Right atrium auricular region (tissue), 2 donors: ENCODE data around the gene SLC6A9. TPM values are rescaled to one million over a fixed set of nuclear protein-coding genes. Genes with fewer than 3 reads are reported as not detected.

Experiments used
- DNase-seq: peaks from one replicate; pipeline ENCODE4 v3.0.0-alpha.2; 2019; ENCODE audit warnings: low spot score
- H3K27ac ChIP-seq, 2 donors: fragments of 200-600 bp; sonication (generic); 1 replicate in 1 of 2; 2 replicates in 1 of 2; pipeline ENCODE4 v1.5.1; 2016 to 2019
- H3K27me3 ChIP-seq, 2 donors: fragments of 200-600 bp; sonication (generic); one replicate each; pipeline versions ENCODE4 v1.5.1 to v1.6.0; 2017 to 2019
- H3K36me3 ChIP-seq: fragments of 200-600 bp; sonication (generic); one replicate; pipeline ENCODE4 v1.5.1; 2016
- H3K4me1 ChIP-seq, 2 donors: fragments of 200-600 bp; sonication (generic); one replicate each; pipeline versions ENCODE4 v1.5.1 to v1.6.0; 2017 to 2019
- H3K4me3 ChIP-seq, 2 donors: fragments of 200-600 bp; sonication (generic); 1 replicate in 1 of 2; 2 replicates in 1 of 2; pipeline ENCODE4 v1.5.1; 2017 to 2019; ENCODE audit warnings: mild to moderate bottlenecking in 1 of 2, moderate library complexity in 1 of 2
- H3K9me3 ChIP-seq, 2 donors: fragments of 200-600 bp; sonication (generic); one replicate each; pipeline ENCODE4 v1.5.1; 2019
- total RNA-seq, 2 donors: library from RNA; depleted of rRNA; stranded (reverse); fragments of >200 nt; gene quantifications; one replicate each; pipeline ENCODE4 v1.1.0, GENCODE V29; 2016
- TF ChIP-seq, protein P1 (sequence below), 2 donors: fragments of 200-600 bp; sonication (generic); IDR thresholded peaks; one replicate each; pipeline ENCODE4 v1.5.1; 2019; ENCODE audit warnings: antibody characterized with exemption in 2 of 2

SLC6A9 gene
- total RNA-seq, 2 donors from 2014 or later, result 1.0 to 1.6 TPM

- peaks cover 11% of the 10 kb centered on the region for H3K36me3 ChIP-seq
- no peaks in the 10 kb centered on the region for H3K27me3 ChIP-seq
- H3K27ac ChIP-seq, result no peak overlapping the region
- DNase-seq, result no peak
- TF ChIP-seq, protein P1, sequence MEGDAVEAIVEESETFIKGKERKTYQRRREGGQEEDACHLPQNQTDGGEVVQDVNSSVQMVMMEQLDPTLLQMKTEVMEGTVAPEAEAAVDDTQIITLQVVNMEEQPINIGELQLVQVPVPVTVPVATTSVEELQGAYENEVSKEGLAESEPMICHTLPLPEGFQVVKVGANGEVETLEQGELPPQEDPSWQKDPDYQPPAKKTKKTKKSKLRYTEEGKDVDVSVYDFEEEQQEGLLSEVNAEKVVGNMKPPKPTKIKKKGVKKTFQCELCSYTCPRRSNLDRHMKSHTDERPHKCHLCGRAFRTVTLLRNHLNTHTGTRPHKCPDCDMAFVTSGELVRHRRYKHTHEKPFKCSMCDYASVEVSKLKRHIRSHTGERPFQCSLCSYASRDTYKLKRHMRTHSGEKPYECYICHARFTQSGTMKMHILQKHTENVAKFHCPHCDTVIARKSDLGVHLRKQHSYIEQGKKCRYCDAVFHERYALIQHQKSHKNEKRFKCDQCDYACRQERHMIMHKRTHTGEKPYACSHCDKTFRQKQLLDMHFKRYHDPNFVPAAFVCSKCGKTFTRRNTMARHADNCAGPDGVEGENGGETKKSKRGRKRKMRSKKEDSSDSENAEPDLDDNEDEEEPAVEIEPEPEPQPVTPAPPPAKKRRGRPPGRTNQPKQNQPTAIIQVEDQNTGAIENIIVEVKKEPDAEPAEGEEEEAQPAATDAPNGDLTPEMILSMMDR (IDR thresholded peaks at IDR 0.05), result no peak
- H3K9me3 ChIP-seq, result no peaks in the 10 kb centered on the region
- peaks cover 0 to 22% of the 10 kb centered on the region in 2 donors for H3K4me1 ChIP-seq
- H3K4me3 ChIP-seq, result no peak overlapping the region
These were observed 48.5 kb downstream of the SLC6A9 start for GRCh38 chr1:43982808-43983207.

DNA sequence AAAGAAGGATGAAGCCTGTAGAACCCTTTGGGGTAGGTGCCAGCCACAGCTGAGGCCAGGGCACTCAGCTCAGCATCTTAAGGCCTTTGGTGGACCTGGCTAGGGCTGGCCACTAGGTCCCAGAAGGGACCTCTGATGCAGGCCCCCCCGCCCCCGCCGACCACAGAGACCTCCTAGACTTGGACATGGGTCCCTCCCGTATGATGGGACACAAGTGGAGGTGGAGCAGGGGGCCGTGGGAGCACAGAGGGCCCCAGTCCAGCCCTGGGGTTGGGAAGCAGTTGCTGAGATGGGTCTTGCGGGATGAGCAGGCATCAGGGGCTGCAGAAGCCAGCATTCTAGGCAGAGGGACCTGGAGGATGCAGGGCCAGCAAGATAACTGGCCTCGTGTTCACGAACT is 49.0 kb downstream of the SLC6A9 start:
- no peak overlapping the region for H3K27ac ChIP-seq
- DNase-seq, result no peak
- no peak overlapping the region for H3K4me3 ChIP-seq
- H3K4me1 ChIP-seq, result peaks cover 0 to 24% of the 10 kb centered on the region in 2 donors
- H3K9me3 ChIP-seq, result no peaks in the 10 kb centered on the region
- H3K27me3 ChIP-seq, result no peaks in the 10 kb centered on the region
- H3K36me3 ChIP-seq, result peaks cover 16% of the 10 kb centered on the region
- TF ChIP-seq, protein P1 (IDR thresholded peaks at IDR 0.05), result no peak

DNA sequence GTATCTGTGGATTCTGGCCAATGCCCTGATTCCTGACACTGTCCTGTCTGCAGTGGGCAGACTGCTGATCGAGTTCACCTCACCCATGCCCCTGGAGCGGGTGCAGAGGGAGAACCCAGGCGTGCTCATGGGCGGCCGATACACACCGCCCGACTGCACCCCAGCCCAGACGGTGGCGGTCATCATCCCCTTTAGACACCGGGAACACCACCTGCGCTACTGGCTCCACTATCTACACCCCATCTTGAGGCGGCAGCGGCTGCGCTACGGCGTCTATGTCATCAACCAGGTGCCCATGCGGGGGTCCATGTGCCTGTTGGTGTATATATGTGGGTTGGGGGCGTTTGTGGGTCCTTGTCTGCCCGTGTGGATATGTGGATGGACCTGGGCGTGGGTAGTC is 49.6 kb downstream of the SLC6A9 start:
- Histone ChIP-seq H3K36me3 (peaks cover 21% of the 10 kb centered on the region), H3K27ac (no peak overlapping the region), H3K4me3 (no peak overlapping the region), H3K27me3 (no peaks in the 10 kb centered on the region), H3K9me3 (no peaks in the 10 kb centered on the region), H3K4me1 (peaks cover 0 to 30% of the 10 kb centered on the region in 2 donors)
- DNase-seq, result no peak
- TF ChIP-seq, protein P1 (IDR thresholded peaks at IDR 0.05), result no peak

GRCh38 chr1:43981135-43981491 is 50.1 kb downstream of the SLC6A9 start:
- Histone ChIP-seq H3K27me3 (no peaks in the 10 kb centered on the region), H3K27ac (no peak overlapping the region), H3K4me3 (no peak overlapping the region), H3K36me3 (peaks cover 27% of the 10 kb centered on the region), H3K9me3 (no peaks in the 10 kb centered on the region), H3K4me1 (peaks cover under 1 to 35% of the 10 kb centered on the region in 2 donors)
- TF ChIP-seq, protein P1 (IDR thresholded peaks at IDR 0.05), result no peak
- DNase-seq, result no peak

DNA sequence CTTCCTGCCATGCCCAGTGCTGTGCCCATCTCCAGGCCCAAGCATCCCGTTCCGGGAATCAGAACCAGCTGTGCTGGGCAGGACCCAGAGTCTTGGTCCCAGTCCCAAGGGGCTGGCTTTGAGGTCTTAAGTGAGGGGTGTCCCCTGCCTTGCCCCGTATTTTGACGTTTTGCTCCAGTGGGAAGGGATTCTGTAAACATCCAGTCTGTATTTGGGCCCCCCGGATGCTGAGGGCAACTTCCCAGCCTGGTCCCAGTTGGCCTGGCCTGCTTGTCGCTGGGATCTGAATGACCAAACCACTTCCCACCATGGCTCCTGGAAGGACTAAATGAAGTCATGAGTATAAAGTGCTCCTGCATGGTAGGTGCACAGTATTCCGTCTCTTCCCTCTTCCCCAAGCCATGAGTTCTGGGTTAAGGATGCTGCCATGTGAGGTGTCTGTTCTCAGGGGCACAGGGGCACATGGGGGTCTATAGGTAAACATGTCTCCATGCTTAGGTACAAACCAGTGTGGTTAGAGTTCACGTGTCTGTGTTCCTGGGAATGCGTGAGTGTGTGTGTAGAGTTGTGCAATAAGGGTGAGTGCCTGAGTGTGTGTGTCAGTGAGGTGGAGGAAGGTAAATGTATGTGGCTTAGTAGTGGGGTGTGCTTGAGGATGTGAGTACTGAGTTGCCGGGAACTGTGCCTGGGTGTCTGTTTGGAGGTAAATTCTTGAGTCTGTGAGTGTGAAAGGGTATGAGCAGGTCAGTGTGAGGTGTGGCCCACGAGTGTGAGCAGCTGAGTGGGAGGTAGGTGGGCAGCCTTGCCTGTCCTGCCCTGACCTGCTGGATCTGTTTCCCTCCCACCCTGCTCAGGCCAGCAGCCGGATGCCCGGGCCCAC is 50.8 kb downstream of the SLC6A9 start:
- peaks cover 24% of the 10 kb centered on the region for H3K36me3 ChIP-seq
- no peaks in the 10 kb centered on the region for H3K27me3 ChIP-seq
- peak overlapping the region in 1 of 2 donors; percentile 81 for H3K4me3 ChIP-seq
- no peak for DNase-seq
- peaks cover 3 to 42% of the 10 kb centered on the region in 2 donors for H3K4me1 ChIP-seq
- TF ChIP-seq, protein P1 (IDR thresholded peaks at IDR 0.05), result no peak
- no peaks in the 10 kb centered on the region for H3K9me3 ChIP-seq
- H3K27ac ChIP-seq, result peak overlapping the region; percentile 48 to 62
